Neuronal stem cell (in vitro differentiated cells): ENCODE results near the gene EWSR1. TPM values are rescaled to one million over a fixed set of nuclear protein-coding genes. Genes with fewer than 3 reads are reported as not detected.
"Not testable (repeated sequence)": the region's sequence is repeated elsewhere in the genome, so short reads cannot be mapped to it uniquely, and the experiment has no call there.

Experiments
- DNase-seq: peaks from one replicate; pipeline ENCODE4 v3.0.0-alpha.2; 2013; ENCODE audit warnings: low spot score
- H2AFZ ChIP-seq: one replicate; pipeline ENCODE4 v1.6.1; 2013; ENCODE audit warnings: mild to moderate bottlenecking, low read length, inconsistent platforms
- H2AK5ac ChIP-seq: 2 replicates; pipeline ENCODE4 v1.6.1; 2013; ENCODE audit warnings: low read depth, mild to moderate bottlenecking, inconsistent platforms, low read length, moderate library complexity, mixed read lengths
- H2BK120ac ChIP-seq: 2 replicates; pipeline ENCODE4 v1.6.1; 2013; ENCODE audit warnings: low read depth, mild to moderate bottlenecking, inconsistent platforms, low read length, moderate library complexity, mixed read lengths
- H2BK12ac ChIP-seq: one replicate; pipeline ENCODE4 v1.6.1; 2013; ENCODE audit warnings: low read length, inconsistent platforms
- H2BK15ac ChIP-seq: 2 replicates; pipeline ENCODE4 v1.6.1; 2013; ENCODE audit warnings: mild to moderate bottlenecking, low read length, inconsistent platforms, mixed read lengths
- H2BK5ac ChIP-seq: one replicate; pipeline ENCODE4 v1.6.1; 2013; ENCODE audit warnings: inconsistent platforms, mild to moderate bottlenecking, low read length, moderate library complexity
- H3K14ac ChIP-seq: one replicate; pipeline ENCODE4 v1.6.1; 2013; ENCODE audit warnings: low read length, inconsistent platforms
- H3K18ac ChIP-seq: 2 replicates; pipeline ENCODE4 v1.6.1; 2013; ENCODE audit warnings: low read length, inconsistent platforms
- H3K23ac ChIP-seq: 2 replicates; pipeline ENCODE4 v1.6.1; 2013; ENCODE audit warnings: low read depth, mild to moderate bottlenecking, mixed read lengths, low read length, inconsistent platforms; ENCODE audit not compliant: poor library complexity
- H3K27ac ChIP-seq: replicated peaks from 3 replicates; pipeline ENCODE4 v1.5.1; 2013; ENCODE audit warnings: low read length, inconsistent platforms
- H3K27me3 ChIP-seq, 3 experiments: 2 replicates each; pipeline ENCODE4 v1.6.1; 2013; ENCODE audit warnings: low read length in 3 of 3, mild to moderate bottlenecking in 2 of 3, inconsistent platforms in 1 of 3, low read depth in 1 of 3, mixed read lengths in 1 of 3, moderate library complexity in 1 of 3; ENCODE audit not compliant: control insufficient read depth in 3 of 3, insufficient read depth in 3 of 3
- H3K36me3 ChIP-seq, 2 donors: replicated peaks in 1 of 2; 2 replicates each; pipeline ENCODE4 v1.6.1; 2013; ENCODE audit warnings: low read length in 2 of 2; ENCODE audit not compliant: control insufficient read depth in 2 of 2, insufficient read depth in 2 of 2
- H3K4ac ChIP-seq: 2 replicates; pipeline ENCODE4 v1.6.1; 2013; ENCODE audit warnings: inconsistent platforms, mild to moderate bottlenecking, low read length, moderate library complexity
- H3K4me1 ChIP-seq, 2 donors: 1 replicate in 1 of 2; 2 replicates in 1 of 2; pipeline ENCODE4 v1.6.1; 2013; ENCODE audit warnings: low read length in 2 of 2, low read depth in 1 of 2; ENCODE audit not compliant: control insufficient read depth in 2 of 2, insufficient read depth in 1 of 2
- H3K4me2 ChIP-seq: one replicate; pipeline ENCODE4 v1.6.1; 2013; ENCODE audit warnings: mild to moderate bottlenecking, low read length, inconsistent platforms; ENCODE audit not compliant: insufficient read depth, poor library complexity, severe bottlenecking
- H3K4me3 ChIP-seq, 2 donors: 2 replicates each; pipeline ENCODE4 v1.5.1; 2013; ENCODE audit warnings: low read length in 2 of 2, mild to moderate bottlenecking in 2 of 2, inconsistent platforms in 1 of 2, moderate library complexity in 1 of 2
- H3K79me1 ChIP-seq: one replicate; pipeline ENCODE4 v1.6.1; 2013; ENCODE audit warnings: low read depth, mild to moderate bottlenecking, inconsistent platforms, low read length, moderate library complexity
- H3K9ac ChIP-seq: one replicate; pipeline ENCODE4 v1.6.1; 2013; ENCODE audit warnings: mild to moderate bottlenecking, low read depth, low read length, inconsistent platforms; ENCODE audit not compliant: poor library complexity
- H3K9me3 ChIP-seq, 2 donors: replicated peaks in 1 of 2; 2 replicates each; pipeline versions ENCODE3 to v1.6.1; 2013; ENCODE audit warnings: low read length in 2 of 2, mild to moderate bottlenecking in 2 of 2, inconsistent platforms in 1 of 2, low read depth in 1 of 2, mixed read lengths in 1 of 2, moderate library complexity in 1 of 2; ENCODE audit not compliant: control insufficient read depth in 2 of 2, insufficient read depth in 1 of 2
- H4K8ac ChIP-seq: one replicate; pipeline ENCODE4 v1.6.1; 2013; ENCODE audit warnings: low read depth, mild to moderate bottlenecking, inconsistent platforms, low read length, moderate library complexity
- H4K91ac ChIP-seq: one replicate; pipeline ENCODE4 v1.6.1; 2013; ENCODE audit warnings: low read length, low read depth, mild to moderate bottlenecking, inconsistent platforms; ENCODE audit not compliant: poor library complexity
- WGBS, 2 donors: extraction: QIAGEN DNeasy Blood & Tissue Kit; methylation state at CpG; one replicate each; pipeline ENCODE4 v1.1.7; 2013; ENCODE audit warnings: missing lambda C conversion rate in 2 of 2, mixed read lengths in 1 of 2; ENCODE audit not compliant: insufficient read length in 2 of 2, insufficient replicate concordance in 1 of 2; ENCODE audit errors: extremely low coverage in 2 of 2; 5-methylcytosine and 5-hydroxymethylcytosine counted together
- polyA plus RNA-seq, 2 experiments: library from polyadenylated mRNA; stranded (reverse); fragments of 200-250 nt; gene quantifications; one replicate each; pipeline ENCODE4 v1.2.3, GENCODE V29; 2013

EWSR1 gene
- polyA plus RNA-seq (2013, experiment 1 of 2): 271 TPM
- 267 TPM for polyA plus RNA-seq (2013, experiment 2 of 2)

DNA sequence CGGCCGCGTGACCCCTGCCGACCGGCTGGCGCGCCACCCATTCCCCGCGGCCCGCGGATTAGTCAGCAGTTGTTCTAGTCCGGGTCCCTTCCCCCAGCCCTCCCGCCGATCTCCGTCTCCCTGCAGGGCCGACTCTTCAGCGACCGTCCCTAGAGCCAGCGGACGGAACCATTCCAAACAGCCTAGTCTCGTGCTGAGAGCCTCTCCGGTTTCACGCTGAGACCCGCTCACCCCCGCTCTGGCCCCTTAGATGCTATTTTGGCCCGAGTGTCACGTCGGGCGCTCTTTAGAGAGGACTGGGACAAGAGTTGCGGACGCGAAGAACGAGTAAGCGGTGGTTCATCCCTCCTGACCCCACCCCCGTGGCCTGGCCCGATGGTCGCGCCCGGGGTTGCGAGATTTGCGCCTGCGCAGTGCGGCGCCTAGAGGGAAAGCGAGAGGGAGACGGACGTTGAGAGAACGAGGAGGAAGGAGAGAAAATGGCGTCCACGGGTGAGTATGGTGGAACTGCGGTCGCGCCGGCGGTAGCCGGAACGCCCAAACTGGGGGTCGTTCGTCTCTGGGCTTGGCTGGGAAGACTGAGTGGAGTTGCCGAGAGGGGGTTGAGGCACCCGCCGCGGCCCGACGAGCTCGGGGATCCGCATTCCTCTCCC, at the start of gene EWSR1, which contains the start of gene RHBDD3:
EWSR1 (plus strand) TSS at position 411 of the 653 bp plus-strand sequence; CDS start at position 480, 69 bp downstream.
RHBDD3 (minus strand) TSS at position 124 of the 653 bp plus-strand sequence. CDS start 2,355 bp downstream, outside the sequence.
- peak; percentile 97 for DNase-seq
- peak within 1 kb of the TSS; percentile 100 for H2AFZ ChIP-seq
- peaks cover 13 to 39% of the 10 kb centered on the region in 2 donors for H3K4me1 ChIP-seq
- peak within 1 kb of the TSS; percentile 93 for H3K9ac ChIP-seq
- H3K23ac ChIP-seq: peak within 1 kb of the TSS; percentile 85
- H4K91ac ChIP-seq: peak within 1 kb of the TSS; percentile 99
- peak within 1 kb of the TSS; percentile 98 for H2BK120ac ChIP-seq
- peak within 1 kb of the TSS; percentile 38 for H2BK15ac ChIP-seq
- H3K9me3 ChIP-seq: no peaks in the 10 kb centered on the region
- H4K8ac ChIP-seq: no peak within 1 kb of the TSS
- H2BK5ac ChIP-seq: peak within 1 kb of the TSS; percentile 98
- peak within 1 kb of the TSS; percentile 7 for H3K4ac ChIP-seq
- H3K4me2 ChIP-seq: peak within 1 kb of the TSS; percentile 84
- peak within 1 kb of the TSS; percentile 41 for H2BK12ac ChIP-seq
- H2AK5ac ChIP-seq: peak within 1 kb of the TSS; percentile 49
- no CpG with 5 or more reads among the region's 67 CpGs for WGBS, 2 donors
- H3K18ac ChIP-seq: peak within 1 kb of the TSS; percentile 100
- H3K27ac ChIP-seq: peak within 1 kb of the TSS; percentile 95
- no peaks in the 10 kb centered on the region for H3K27me3 ChIP-seq
- H3K36me3 ChIP-seq: peaks cover 22 to 68% of the 10 kb centered on the region in 2 donors
- H3K4me3 ChIP-seq: peak within 1 kb of the TSS; percentile 70 to 94
- peak within 1 kb of the TSS; percentile 85 for H3K14ac ChIP-seq
- peaks cover 20% of the 10 kb centered on the region for H3K79me1 ChIP-seq

- H2BK120ac ChIP-seq: peak overlapping the region; percentile 0
- WGBS, 2 donors: no CpG with 5 or more reads among the region's 11 CpGs
- no peak overlapping the region for H3K9ac ChIP-seq
- no peak overlapping the region for H2BK15ac ChIP-seq
- no peak overlapping the region for H3K14ac ChIP-seq
- H3K4ac ChIP-seq: no peak overlapping the region
- peaks cover 0 to 12% of the 10 kb centered on the region in 2 donors for H3K4me1 ChIP-seq
- peak overlapping the region; percentile 40 for H3K23ac ChIP-seq
- H3K27me3 ChIP-seq: no peaks in the 10 kb centered on the region
- DNase-seq: no peak
- no peak overlapping the region for H3K4me2 ChIP-seq
- H2AK5ac ChIP-seq: peak overlapping the region; percentile 11
- no peak overlapping the region for H3K4me3 ChIP-seq
- no peak overlapping the region for H2AFZ ChIP-seq
- H4K8ac ChIP-seq: peak overlapping the region; percentile 76
- H2BK5ac ChIP-seq: no peak overlapping the region
- H3K27ac ChIP-seq: no peak overlapping the region
- peak overlapping the region; percentile 77 for H2BK12ac ChIP-seq
- peaks cover 0 to 45% of the 10 kb centered on the region in 2 donors for H3K36me3 ChIP-seq
- H3K79me1 ChIP-seq: peaks cover 2% of the 10 kb centered on the region
- H3K18ac ChIP-seq: peak overlapping the region; percentile 25
- H4K91ac ChIP-seq: no peak overlapping the region
- no peaks in the 10 kb centered on the region for H3K9me3 ChIP-seq
Measured at GRCh38 chr22:29218758-29219408, 49.2 kb upstream of the EWSR1 start.

DNA sequence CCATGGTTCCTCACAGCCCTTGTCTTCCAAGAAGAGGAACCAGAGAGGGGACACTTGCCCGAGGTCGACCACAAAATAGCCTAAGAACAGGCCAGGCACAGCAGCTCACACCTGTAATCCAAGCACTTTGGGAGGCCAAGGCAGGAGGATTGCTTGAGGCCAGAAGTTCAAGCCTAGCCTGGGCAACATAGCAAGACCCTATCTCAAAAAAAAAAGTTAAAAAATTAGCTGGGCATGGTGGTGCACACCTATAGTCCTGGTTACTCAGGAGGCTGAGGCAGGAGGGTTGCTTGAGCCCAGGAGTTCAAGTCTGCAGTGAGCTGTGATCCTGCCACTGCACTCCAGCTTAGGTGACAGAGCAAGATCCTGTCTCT, 48.7 kb upstream of the EWSR1 start:
- not testable (repeated sequence) for H3K4ac ChIP-seq, DNase-seq, H2BK12ac ChIP-seq, H3K23ac ChIP-seq, H3K14ac ChIP-seq, H3K79me1 ChIP-seq, H4K8ac ChIP-seq, H3K4me2 ChIP-seq, H3K27me3 ChIP-seq, H3K27ac ChIP-seq, H2AFZ ChIP-seq, H3K9me3 ChIP-seq, H3K9ac ChIP-seq, H4K91ac ChIP-seq, H3K4me3 ChIP-seq, H2BK120ac ChIP-seq, H2BK15ac ChIP-seq, H2BK5ac ChIP-seq
- Histone ChIP-seq H3K4me1 (peaks cover 0 to 12% of the 10 kb centered on the region in 2 donors), H3K18ac (peak overlapping the region; percentile 25), H2AK5ac (peak overlapping the region; percentile 11), H3K36me3 (peaks cover 0 to 45% of the 10 kb centered on the region in 2 donors)
- WGBS, 2 donors: no CpG with 5 or more reads among the region's 2 CpGs
